ENCODE data around the gene ZNF516.

- TF ChIP-seq POLR2A (IDR thresholded peaks at IDR 0.05) (no peak), CTCF (IDR thresholded peaks at IDR 0.05) (no peak)
These were observed 44.3 kb downstream of the ZNF516 start for GRCh38 chr18:76450452-76451395.
